Testis (tissue), 3 donors: ENCODE data around the gene DENND2D. TPM values are rescaled to one million over a fixed set of nuclear protein-coding genes. Genes with fewer than 3 reads are reported as not detected.
"Not testable (repeated sequence)": the region's sequence is repeated elsewhere in the genome, so short reads cannot be mapped to it uniquely, and the experiment has no call there.

Experiments used
- DNase-seq: peaks from one replicate; pipeline ENCODE4 v3.0.0-alpha.2; 2019
- H3K27ac ChIP-seq, 2 donors: fragments of 200-600 bp; sonication (generic); one replicate each; pipeline ENCODE4 v1.5.1; 2019
- H3K27me3 ChIP-seq: fragments of 200-600 bp; sonication (generic); one replicate; pipeline ENCODE4 v1.5.1; 2019
- H3K36me3 ChIP-seq: fragments of 200-600 bp; sonication (generic); one replicate; pipeline ENCODE4 v1.5.1; 2017; ENCODE audit warnings: low read depth; ENCODE audit errors: missing control alignments
- H3K4me1 ChIP-seq: fragments of 200-600 bp; sonication (generic); one replicate; pipeline ENCODE4 v1.5.1; 2019
- H3K4me3 ChIP-seq, 2 donors: fragments of 200-600 bp; sonication (generic); one replicate each; pipeline ENCODE4 v1.5.1; 2017 to 2019
- H3K9me3 ChIP-seq: fragments of 200-600 bp; sonication (generic); one replicate; pipeline ENCODE4 v1.5.1; 2017
- CTCF ChIP-seq, 3 experiments: fragments of 450-650 bp in 2 of 3; fragments of 200-600 bp in 1 of 3; sonication (generic) in 1 of 3; IDR thresholded peaks; one replicate each; pipeline ENCODE4 v1.5.1; 2016 to 2019; ENCODE audit warnings: antibody characterized with exemption in 3 of 3, mild to moderate bottlenecking in 2 of 3, moderate library complexity in 1 of 3
- POLR2A ChIP-seq: fragments of 450-650 bp; IDR thresholded peaks from one replicate; pipeline ENCODE4 v1.6.1; 2017; ENCODE audit warnings: antibody characterized with exemption, mild to moderate bottlenecking, moderate library complexity
- WGBS, 2 donors: methylation state at CpG; one replicate each; pipeline ENCODE4 v1.1.5; 2018; 5-methylcytosine and 5-hydroxymethylcytosine counted together
- intact Hi-C: fragments of 100-400 bp; cut with DNase I; formaldehyde crosslinking; loops from one replicate; pipeline ENCODE4 v1.15.1; 2023; ENCODE audit warnings: low total_unique reads
- polyA plus RNA-seq: library from polyadenylated mRNA; stranded (reverse); fragments of 350-450 nt; fragmentation: Illumina TruSeq; extraction: RNeasy Lipid Tissue Mini Kit (QIAGEN cat#74804); gene quantifications from one replicate; pipeline ENCODE4 v1.2.3, GENCODE V29; 2014; ENCODE audit warnings: low read depth, low replicate concordance; ENCODE audit not compliant: insufficient read depth
- total RNA-seq, 2 donors: library from RNA; depleted of rRNA; stranded (reverse); fragments of >200 nt; gene quantifications; one replicate each; pipeline ENCODE4 v1.2.3, GENCODE V29; 2016

DENND2D gene
- total and polyA plus RNA-seq, 3 donors from 2014 or later, result 21.2 to 38.8 (median 22.9) TPM

- 88 to 90% methylated on average over 8 of the region's 8 CpGs for WGBS, 2 donors
- intact Hi-C loops, result no loop called here
Measured at GRCh38 chr1:111218701-111219556, 18.5 kb upstream of the DENND2D start.

GRCh38 chr1:111217183-111217910 is 16.9 kb upstream of the DENND2D start:
- Histone ChIP-seq H3K27ac (no peak overlapping the region), H3K36me3 (no peaks in the 10 kb centered on the region), H3K4me3 (no peak overlapping the region), H3K9me3 (no peaks in the 10 kb centered on the region), H3K27me3 (no peaks in the 10 kb centered on the region), H3K4me1 (peaks cover 8% of the 10 kb centered on the region)
- intact Hi-C loops, result no loop called here
- TF ChIP-seq POLR2A, result no peak
- no peak for TF ChIP-seq CTCF (IDR thresholded peaks at IDR 0.05)
- DNase-seq, result no peak
- WGBS, 2 donors, result 76 to 78% methylated on average over 5 of the region's 5 CpGs

More at GRCh38 chr1:111218701-111219556, 18.5 kb upstream of the DENND2D start:
- Histone ChIP-seq H3K27ac (no peak overlapping the region), H3K4me1 (peaks cover 15% of the 10 kb centered on the region), H3K9me3 (no peaks in the 10 kb centered on the region), H3K4me3 (no peak overlapping the region), H3K27me3 (no peaks in the 10 kb centered on the region), H3K36me3 (no peaks in the 10 kb centered on the region)
- no peak for TF ChIP-seq POLR2A
- no peak for TF ChIP-seq CTCF (IDR thresholded peaks at IDR 0.05)
- no peak for DNase-seq

- H3K9me3 ChIP-seq, result no peaks in the 10 kb centered on the region
- H3K4me1 ChIP-seq, result peaks cover 3% of the 10 kb centered on the region
- no peaks in the 10 kb centered on the region for H3K36me3 ChIP-seq
- no peak for TF ChIP-seq POLR2A
- TF ChIP-seq CTCF (IDR thresholded peaks at IDR 0.05), result no peak
- no peak overlapping the region for H3K27ac ChIP-seq
- H3K4me3 ChIP-seq, result no peak overlapping the region
- intact Hi-C loops, result no loop called here
- DNase-seq, result no peak
- no peaks in the 10 kb centered on the region for H3K27me3 ChIP-seq
- WGBS, 2 donors, result 87% methylated on average over 5 of the region's 5 CpGs
Measured at GRCh38 chr1:111216751-111217150, 16.3 kb upstream of the DENND2D start.

- H3K36me3 ChIP-seq, H3K27me3 ChIP-seq, intact Hi-C loops, DNase-seq, H3K4me3 ChIP-seq, H3K9me3 ChIP-seq, H3K4me1 ChIP-seq, H3K27ac ChIP-seq: not testable (repeated sequence)
- WGBS, 2 donors, result 91 to 98% methylated on average over 2 of the region's 2 CpGs
Measured at GRCh38 chr1:111215285-111215684, 14.8 kb upstream of the DENND2D start.

DNA sequence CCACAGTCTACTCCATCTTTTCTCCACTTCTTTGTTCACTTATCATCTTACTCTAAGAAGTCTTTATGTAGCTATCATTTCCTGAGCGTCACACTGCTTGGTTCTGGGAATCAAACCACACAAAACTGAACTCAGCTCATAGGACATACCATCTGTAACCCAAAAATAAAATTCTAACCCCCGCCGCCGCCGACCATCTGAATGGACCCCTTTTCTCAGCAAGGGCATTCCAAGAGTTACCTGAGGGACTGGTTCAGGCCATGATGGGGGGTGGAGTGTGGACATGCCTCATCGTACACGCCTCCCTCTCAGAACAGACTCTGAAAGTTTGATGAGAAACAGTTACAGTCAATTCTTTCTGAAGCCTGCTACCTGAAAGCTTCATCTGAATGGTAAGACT is 14.4 kb upstream of the DENND2D start:
- Histone ChIP-seq H3K4me1 (no peaks in the 10 kb centered on the region), H3K4me3 (no peak overlapping the region), H3K36me3 (no peaks in the 10 kb centered on the region), H3K9me3 (no peaks in the 10 kb centered on the region), H3K27me3 (no peaks in the 10 kb centered on the region), H3K27ac (no peak overlapping the region)
- TF ChIP-seq CTCF (IDR thresholded peaks at IDR 0.05) (no peak), POLR2A (no peak)
- DNase-seq, result no peak
- whole genome bisulfite sequencing, 2 donors, result 84 to 97% methylated on average over 7 of the region's 7 CpGs
- intact Hi-C loops, result no loop called here
